HUES64 (cell line): ENCODE results near the gene AFG3L2.

Experiments
- H3K27ac ChIP-seq: 2 replicates; pipeline ENCODE4 v1.7.0; 2013; ENCODE audit warnings: low read depth, low read length, inconsistent platforms
- H3K27me3 ChIP-seq: 2 replicates; pipeline ENCODE4 v1.6.1; 2013; ENCODE audit warnings: mild to moderate bottlenecking, low read length; ENCODE audit not compliant: insufficient read depth
- H3K36me3 ChIP-seq: 2 replicates; pipeline ENCODE4 v1.6.1; 2013; ENCODE audit warnings: mild to moderate bottlenecking, low read length; ENCODE audit not compliant: insufficient read depth
- H3K4me1 ChIP-seq: 2 replicates; pipeline ENCODE4 v1.6.1; 2013; ENCODE audit warnings: mild to moderate bottlenecking, low read length, moderate library complexity; ENCODE audit not compliant: insufficient read depth
- H3K4me3 ChIP-seq: 2 replicates; pipeline ENCODE4 v1.5.1; 2013; ENCODE audit warnings: mild to moderate bottlenecking, low read length, moderate library complexity
- H3K9ac ChIP-seq: 2 replicates; pipeline ENCODE4 v1.6.1; 2013; ENCODE audit warnings: mild to moderate bottlenecking, low read depth, low read length
- H3K9me3 ChIP-seq: 2 replicates; pipeline ENCODE4 v1.6.1; 2013; ENCODE audit warnings: low read depth, low read length; ENCODE audit not compliant: insufficient read depth
- WGBS: fragments of 150-250, 120-280 bp; methylation state at CpG from one replicate; pipeline ENCODE4 v1.1.7; 2013; ENCODE audit warnings: missing lambda C conversion rate; 5-methylcytosine and 5-hydroxymethylcytosine counted together

Gene AFG3L2

DNA sequence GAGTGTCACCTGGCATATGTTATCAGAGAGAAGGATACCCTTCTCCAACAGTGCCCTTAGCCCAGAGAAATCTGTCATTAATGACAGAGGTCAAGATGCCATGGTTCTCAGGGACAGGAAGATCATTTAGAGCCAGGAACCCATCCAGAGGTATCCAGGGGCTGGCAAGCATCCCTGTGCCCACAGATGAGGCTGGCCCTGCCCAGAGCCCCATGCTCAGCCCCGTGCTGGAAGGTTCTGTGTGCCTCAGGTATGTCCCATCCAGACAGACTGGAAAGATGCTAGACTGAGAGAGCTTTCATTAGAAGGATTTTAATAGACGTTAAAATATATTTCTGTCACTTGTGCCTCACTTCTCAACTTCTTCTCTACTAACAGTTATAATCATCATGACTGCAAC, 77.2 kb downstream of the AFG3L2 start:
- no peak overlapping the region for H3K27ac ChIP-seq
- 96% methylated on average over 2 of the region's 2 CpGs for WGBS
- no peaks in the 10 kb centered on the region for H3K36me3 ChIP-seq
- H3K4me3 ChIP-seq, result no peak overlapping the region
- H3K9ac ChIP-seq, result no peak overlapping the region
- H3K4me1 ChIP-seq, result no peaks in the 10 kb centered on the region
- H3K9me3 ChIP-seq, result no peaks in the 10 kb centered on the region
- H3K27me3 ChIP-seq, result peaks cover 10% of the 10 kb centered on the region

DNA sequence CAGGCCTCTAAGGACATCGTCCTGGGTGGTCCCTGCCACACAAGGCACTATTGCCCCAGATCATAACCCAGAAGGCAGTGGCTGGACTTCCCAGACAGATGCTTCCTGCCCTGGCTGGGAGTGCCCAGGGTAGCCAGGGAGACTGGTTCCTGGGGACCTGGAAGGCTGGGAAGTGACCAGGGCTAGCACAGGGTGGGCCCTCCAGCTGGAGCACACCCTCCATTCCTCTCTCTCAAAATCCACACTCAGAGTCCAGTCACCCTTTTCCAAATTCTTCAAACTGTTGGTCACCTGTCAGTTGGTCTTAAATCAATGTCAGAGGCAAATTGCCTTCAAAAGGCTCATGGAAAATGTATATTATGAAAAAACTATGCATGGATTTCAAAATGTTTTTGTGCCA, 80.6 kb downstream of the AFG3L2 start:
- Histone ChIP-seq H3K4me3 (no peak overlapping the region), H3K27me3 (no peaks in the 10 kb centered on the region), H3K4me1 (no peaks in the 10 kb centered on the region), H3K36me3 (no peaks in the 10 kb centered on the region), H3K27ac (no peak overlapping the region), H3K9me3 (no peaks in the 10 kb centered on the region), H3K9ac (no peak overlapping the region)
- WGBS, result 81% methylated on average over 1 of the region's 1 CpG

DNA sequence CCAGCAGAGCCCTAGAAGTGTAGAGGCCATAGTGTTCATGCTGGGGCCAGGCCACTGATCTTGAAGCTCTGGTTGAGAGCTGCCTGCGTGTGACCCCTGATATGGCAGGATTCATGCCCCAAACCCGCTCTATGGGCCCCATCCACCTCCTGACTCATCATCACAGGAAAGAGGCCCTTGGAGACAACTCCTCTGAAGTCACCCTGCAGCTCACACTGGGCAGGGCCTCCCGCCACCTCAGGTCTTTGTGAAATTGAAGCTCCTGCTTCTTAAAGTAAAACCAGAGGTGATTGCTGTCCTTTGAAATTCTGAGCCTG, 81.0 kb downstream of the AFG3L2 start:
- H3K27ac ChIP-seq, result no peak overlapping the region
- no peaks in the 10 kb centered on the region for H3K36me3 ChIP-seq
- H3K9ac ChIP-seq, result no peak overlapping the region
- H3K27me3 ChIP-seq, result no peaks in the 10 kb centered on the region
- H3K4me3 ChIP-seq, result no peak overlapping the region
- 84% methylated on average over 3 of the region's 3 CpGs for WGBS
- H3K9me3 ChIP-seq, result no peaks in the 10 kb centered on the region
- no peaks in the 10 kb centered on the region for H3K4me1 ChIP-seq

DNA sequence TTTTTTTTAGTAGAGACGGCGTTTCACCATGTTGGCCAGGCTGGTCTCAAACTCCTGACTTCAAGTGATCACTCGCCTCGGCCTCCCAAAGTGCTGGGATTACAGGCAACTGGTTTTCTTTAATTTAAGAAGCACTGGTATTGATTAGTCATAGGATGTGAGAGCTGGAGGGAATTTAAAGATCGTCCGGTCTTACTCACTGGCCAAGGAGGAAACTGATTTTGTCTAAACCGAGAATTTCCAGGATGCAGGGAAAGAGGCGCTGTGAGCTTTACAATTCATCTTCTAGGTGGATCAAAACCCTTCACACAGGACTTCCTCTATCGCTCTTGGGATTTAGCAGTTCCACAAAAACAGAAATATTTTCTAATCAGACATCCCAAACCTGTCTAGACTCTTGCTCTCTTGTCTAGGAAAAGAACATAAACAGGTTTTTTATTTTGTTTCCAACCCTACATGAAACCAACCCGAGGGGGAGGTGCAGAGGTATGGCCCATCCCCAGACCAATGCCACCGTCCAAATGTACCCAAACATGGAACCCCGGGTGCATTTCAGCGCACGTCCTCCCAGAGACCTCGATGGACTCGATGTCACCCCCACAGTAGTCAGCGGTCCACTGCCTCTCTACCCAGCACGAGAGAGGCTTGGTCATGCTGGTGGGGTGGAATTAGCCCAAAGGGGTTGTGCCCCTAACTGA, 81.5 kb downstream of the AFG3L2 start:
- H3K27me3 ChIP-seq, result no peaks in the 10 kb centered on the region
- H3K36me3 ChIP-seq, result no peaks in the 10 kb centered on the region
- H3K4me1 ChIP-seq, result no peaks in the 10 kb centered on the region
- no peak overlapping the region for H3K4me3 ChIP-seq
- no peaks in the 10 kb centered on the region for H3K9me3 ChIP-seq
- H3K9ac ChIP-seq, result no peak overlapping the region
- WGBS, result 95% methylated on average over 18 of the region's 18 CpGs
- H3K27ac ChIP-seq, result no peak overlapping the region

DNA sequence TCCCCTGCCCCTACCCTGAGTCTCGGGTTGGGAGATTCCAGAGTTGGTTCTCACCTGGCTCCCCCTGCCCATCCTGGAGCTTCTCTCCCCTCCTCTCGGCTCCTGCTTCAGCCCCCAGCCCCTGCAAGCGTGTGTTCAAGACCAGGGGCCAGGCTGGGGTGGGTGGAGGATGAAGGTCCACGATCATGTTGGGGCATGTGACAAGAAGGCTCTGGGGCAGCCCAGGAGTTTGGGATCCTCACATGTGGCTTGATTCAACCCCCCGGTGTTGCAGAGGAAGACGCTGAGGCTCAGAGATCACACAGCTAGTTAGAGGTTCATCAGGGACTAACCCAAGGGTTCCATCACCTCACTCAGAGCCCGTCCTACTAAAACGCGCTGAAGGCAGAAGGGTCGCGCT, 83.2 kb downstream of the AFG3L2 start:
- Histone ChIP-seq H3K4me1 (peaks cover 3% of the 10 kb centered on the region), H3K27ac (no peak overlapping the region), H3K9me3 (no peaks in the 10 kb centered on the region), H3K9ac (no peak overlapping the region), H3K36me3 (no peaks in the 10 kb centered on the region), H3K27me3 (peaks cover 11% of the 10 kb centered on the region; the same call in 1 of the 2 replicates), H3K4me3 (no peak overlapping the region)
- 80% methylated on average over 10 of the region's 11 CpGs for WGBS

DNA sequence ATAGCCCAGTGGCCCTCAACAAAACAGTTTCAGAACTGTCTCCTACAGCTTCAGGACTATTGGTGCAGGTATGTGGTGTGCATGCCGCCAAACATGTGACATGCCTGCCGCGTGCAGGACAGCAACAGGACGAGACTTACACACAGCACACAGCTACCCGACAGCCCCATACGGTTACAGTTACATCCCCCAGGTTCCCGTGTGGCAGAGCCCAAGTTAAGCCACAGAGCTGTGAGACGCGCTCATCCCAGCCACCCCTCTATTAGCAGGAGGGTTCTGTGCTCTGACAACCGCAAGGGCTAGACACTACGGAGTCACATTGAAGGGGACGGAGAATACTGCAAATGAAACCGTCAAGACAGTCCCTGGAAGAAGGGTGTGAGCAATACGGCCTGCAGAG, 85.3 kb downstream of the AFG3L2 start:
- H3K9me3 ChIP-seq, result no peaks in the 10 kb centered on the region
- H3K9ac ChIP-seq, result no peak overlapping the region
- H3K36me3 ChIP-seq, result no peaks in the 10 kb centered on the region
- peaks cover 7% of the 10 kb centered on the region for H3K4me1 ChIP-seq
- no peak overlapping the region for H3K4me3 ChIP-seq
- WGBS, result 89% methylated on average over 14 of the region's 14 CpGs
- peaks cover 33% of the 10 kb centered on the region for H3K27me3 ChIP-seq
- H3K27ac ChIP-seq, result no peak overlapping the region

DNA sequence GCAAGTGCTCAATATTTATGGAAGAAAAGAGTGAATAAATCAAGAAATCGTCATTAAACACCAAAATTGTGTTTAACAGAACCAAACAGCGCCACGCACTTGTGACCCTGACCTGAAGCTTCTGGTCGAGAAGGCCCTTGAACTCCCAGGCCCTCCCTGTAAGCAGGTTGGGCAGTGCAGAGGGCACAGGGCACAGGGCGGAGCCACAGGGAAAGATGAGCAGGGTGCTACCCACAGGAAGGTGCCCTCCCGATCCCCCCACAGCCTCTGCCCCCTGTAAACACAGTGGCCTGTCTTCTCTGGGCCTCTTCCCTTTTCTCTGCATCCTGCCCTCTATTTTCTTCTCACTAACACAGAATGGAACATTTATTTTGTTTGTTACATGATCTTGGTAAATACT, 85.9 kb downstream of the AFG3L2 start:
- 93% methylated on average over 6 of the region's 6 CpGs for WGBS
- Histone ChIP-seq H3K36me3 (no peaks in the 10 kb centered on the region), H3K9ac (no peak overlapping the region), H3K9me3 (no peaks in the 10 kb centered on the region), H3K27me3 (peaks cover 38% of the 10 kb centered on the region), H3K4me3 (no peak overlapping the region), H3K4me1 (peaks cover 7% of the 10 kb centered on the region), H3K27ac (no peak overlapping the region)

DNA sequence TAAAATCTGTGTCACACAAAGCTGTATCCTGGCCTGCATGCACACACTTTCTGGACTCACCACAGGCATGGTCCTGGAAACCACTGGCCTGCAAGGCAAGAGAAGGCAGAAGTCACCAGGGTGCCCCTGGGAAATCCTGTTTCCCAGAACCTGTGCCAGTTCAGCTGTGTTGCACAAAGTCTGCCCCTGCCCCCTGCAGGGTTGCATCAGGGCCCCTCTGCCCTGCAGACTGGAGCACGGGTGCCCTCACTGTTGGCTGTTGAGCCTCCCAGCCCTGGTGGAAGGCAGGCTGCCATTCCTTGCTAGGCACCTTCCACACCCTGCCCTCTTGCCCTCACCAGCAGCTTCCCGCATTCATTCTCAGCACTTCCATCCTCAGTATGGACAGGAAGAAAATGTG, 86.9 kb downstream of the AFG3L2 start:
- Histone ChIP-seq H3K27ac (no peak overlapping the region), H3K27me3 (peaks cover 40% of the 10 kb centered on the region), H3K36me3 (no peaks in the 10 kb centered on the region), H3K4me1 (peaks cover 7% of the 10 kb centered on the region), H3K9me3 (no peaks in the 10 kb centered on the region), H3K4me3 (no peak overlapping the region), H3K9ac (no peak overlapping the region)
- 77% methylated on average over 1 of the region's 2 CpGs for WGBS

DNA sequence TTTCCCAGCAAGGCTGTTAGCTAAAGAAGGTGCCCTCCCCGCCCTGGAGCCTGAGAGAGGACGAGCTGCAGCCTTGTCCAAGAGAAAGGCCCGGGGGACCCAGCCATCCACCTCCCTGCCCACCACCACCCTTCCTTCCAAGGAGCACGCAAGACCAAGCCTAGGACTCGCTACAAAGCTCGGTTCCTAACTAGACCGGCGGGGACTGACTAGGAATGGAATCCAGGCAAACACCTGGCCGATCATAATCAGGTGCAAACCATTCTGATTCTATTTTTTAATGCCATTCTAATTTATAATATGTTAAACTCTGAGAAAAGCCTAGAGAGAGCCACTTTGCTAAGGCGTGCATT, 88.6 kb downstream of the AFG3L2 start:
- 1% methylated on average over 10 of the region's 10 CpGs for WGBS
- Histone ChIP-seq H3K9ac (peak overlapping the region; percentile 31), H3K9me3 (no peaks in the 10 kb centered on the region), H3K36me3 (no peaks in the 10 kb centered on the region), H3K27ac (no peak overlapping the region), H3K4me1 (peaks cover 7% of the 10 kb centered on the region), H3K4me3 (peak overlapping the region; percentile 59), H3K27me3 (peaks cover 40% of the 10 kb centered on the region)

DNA sequence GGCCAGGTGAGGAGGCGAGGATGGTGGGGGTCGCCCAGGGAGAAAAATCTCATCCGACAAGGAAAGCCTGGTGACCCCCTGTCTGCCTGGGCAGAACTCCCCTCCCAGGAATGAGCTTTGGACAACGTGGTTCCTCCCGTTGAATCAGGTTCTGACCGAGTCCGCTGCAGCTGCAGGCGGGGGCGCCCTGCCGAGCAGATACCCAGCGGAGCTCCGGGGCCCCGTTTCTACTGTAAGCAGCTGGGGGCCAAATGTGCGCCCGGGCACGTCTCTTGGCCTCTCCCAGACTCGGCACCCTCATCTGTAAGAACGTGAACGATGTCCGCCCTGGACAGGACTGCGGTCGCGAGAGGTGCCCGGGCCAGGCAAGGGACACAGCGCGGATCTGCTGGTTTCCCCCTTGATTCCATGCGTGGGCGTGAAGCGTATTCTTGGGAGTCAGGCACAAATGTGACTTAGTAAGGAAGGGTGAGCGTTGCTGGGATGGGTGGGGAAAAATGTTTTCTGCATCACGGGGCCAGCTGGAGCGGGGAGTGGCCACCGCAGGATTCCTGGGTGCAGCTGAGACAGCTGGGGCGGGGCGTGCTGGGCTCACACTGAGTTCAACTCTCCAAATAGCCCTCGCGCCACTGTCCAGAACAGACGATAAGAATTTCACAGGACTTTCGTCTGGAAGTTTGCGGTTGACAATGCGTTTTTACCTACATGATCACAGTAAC, 89.2 kb downstream of the AFG3L2 start:
- peaks cover 7% of the 10 kb centered on the region for H3K4me1 ChIP-seq
- WGBS, result 2% methylated on average over 41 of the region's 41 CpGs
- H3K36me3 ChIP-seq, result no peaks in the 10 kb centered on the region
- H3K4me3 ChIP-seq, result peak overlapping the region; percentile 59
- H3K27me3 ChIP-seq, result peaks cover 40% of the 10 kb centered on the region
- H3K9me3 ChIP-seq, result no peaks in the 10 kb centered on the region
- H3K9ac ChIP-seq, result peak overlapping the region; percentile 32
- H3K27ac ChIP-seq, result no peak overlapping the region

DNA sequence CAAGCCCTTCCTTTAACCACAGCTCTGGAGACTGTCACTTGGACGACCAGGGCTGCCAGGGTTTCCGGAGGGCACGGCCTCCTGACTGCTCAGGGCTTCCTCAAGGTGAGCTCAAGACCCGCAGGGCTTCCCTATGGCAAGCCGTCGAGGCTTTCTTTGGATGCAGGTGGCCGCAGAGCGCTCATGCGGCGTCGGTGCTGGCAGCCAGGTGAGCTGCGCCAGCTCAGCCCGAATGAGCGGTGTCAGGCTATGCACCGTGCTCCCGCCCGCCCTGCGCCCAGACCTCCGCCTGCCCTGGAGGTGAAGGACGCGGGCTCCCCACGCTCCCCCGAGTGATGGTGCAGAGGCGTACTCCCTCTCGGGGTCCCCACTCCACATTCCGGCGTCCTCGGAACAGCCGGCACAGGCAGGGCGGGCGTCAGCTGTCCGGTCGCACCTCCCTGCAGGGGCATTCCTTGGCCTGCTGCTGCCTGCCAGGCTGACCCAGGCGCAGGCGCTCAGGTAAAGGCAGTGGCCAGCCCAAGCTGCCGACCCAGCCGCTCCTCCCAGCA, 89.8 kb downstream of the AFG3L2 start:
- no peak overlapping the region for H3K27ac ChIP-seq
- H3K9me3 ChIP-seq, result no peaks in the 10 kb centered on the region
- peaks cover 12% of the 10 kb centered on the region for H3K4me1 ChIP-seq
- H3K4me3 ChIP-seq, result peak overlapping the region; percentile 59
- H3K9ac ChIP-seq, result 0 out of 2 replicates have a peak overlapping the region, but pooled peaks have one; percentile 32
- H3K27me3 ChIP-seq, result peaks cover 40% of the 10 kb centered on the region
- 29% methylated on average over 37 of the region's 37 CpGs for WGBS
- no peaks in the 10 kb centered on the region for H3K36me3 ChIP-seq
